ENCODE results near the gene BCL7C.

Gene BCL7C

GRCh38 chr16:30925995-30926811, 32.3 kb upstream of the BCL7C start:
- in situ Hi-C loops (cut with MboI; ENCODE audit: low pct_unique_long_range_greater_than_20kb, low sequenced_read_pairs, unreplicated experiment) = no loop called here
- TF ChIP-seq CTCF (IDR thresholded peaks at IDR 0.05; ENCODE audit: extremely low read depth, insufficient read depth, missing control alignments) = no peak
- DNase-seq (ENCODE audit: low spot score) = no peak

GRCh38 chr16:30925632-30925987, 31.7 kb upstream of the BCL7C start:
- in situ Hi-C loops (cut with MboI; ENCODE audit: low pct_unique_long_range_greater_than_20kb, low sequenced_read_pairs, unreplicated experiment) = no loop called here
- TF ChIP-seq CTCF (IDR thresholded peaks at IDR 0.05; ENCODE audit: extremely low read depth, insufficient read depth, missing control alignments) = no peak
- DNase-seq (ENCODE audit: low spot score) = no peak

DNA sequence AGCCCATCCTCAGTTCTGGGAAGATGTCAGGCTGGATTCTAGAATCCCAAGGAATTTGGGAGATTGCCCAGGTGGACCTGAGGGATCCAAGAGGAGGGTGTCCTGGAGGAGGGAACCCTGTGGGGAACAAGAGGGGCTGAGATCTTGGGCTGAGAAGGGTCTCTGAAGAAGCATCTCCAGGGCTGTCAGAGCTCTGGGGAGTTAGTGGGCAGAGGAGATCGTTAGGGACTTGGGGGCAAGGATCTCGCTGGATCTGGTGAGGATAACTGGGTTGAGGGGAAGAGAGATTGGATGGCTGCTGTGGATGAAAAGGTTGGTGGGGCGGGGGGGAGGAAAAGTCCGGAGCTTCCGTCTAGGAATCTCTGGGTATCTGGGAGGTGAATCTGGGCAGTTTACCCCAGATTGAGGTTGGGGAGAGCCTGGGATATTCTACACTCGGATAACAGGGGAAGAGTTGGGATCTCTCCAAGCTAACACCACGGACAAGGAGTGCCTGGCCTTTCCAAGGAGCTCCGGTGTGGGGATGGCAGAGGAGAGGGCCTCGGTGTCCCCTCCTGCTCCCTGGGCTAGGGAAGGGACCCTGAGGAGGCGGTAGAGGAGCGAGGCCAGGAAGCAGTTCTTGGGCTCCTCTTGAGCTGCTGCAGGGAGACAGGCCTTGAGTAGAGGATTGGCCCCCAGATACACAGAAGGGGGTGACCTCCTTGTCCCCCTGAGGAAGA, 31.2 kb upstream of the BCL7C start:
- in situ Hi-C loops (cut with MboI; ENCODE audit: low pct_unique_long_range_greater_than_20kb, low sequenced_read_pairs, unreplicated experiment) = no loop called here
- no peak for TF ChIP-seq CTCF (IDR thresholded peaks at IDR 0.05; ENCODE audit: extremely low read depth, insufficient read depth, missing control alignments)
- DNase-seq (ENCODE audit: low spot score) = no peak

DNA sequence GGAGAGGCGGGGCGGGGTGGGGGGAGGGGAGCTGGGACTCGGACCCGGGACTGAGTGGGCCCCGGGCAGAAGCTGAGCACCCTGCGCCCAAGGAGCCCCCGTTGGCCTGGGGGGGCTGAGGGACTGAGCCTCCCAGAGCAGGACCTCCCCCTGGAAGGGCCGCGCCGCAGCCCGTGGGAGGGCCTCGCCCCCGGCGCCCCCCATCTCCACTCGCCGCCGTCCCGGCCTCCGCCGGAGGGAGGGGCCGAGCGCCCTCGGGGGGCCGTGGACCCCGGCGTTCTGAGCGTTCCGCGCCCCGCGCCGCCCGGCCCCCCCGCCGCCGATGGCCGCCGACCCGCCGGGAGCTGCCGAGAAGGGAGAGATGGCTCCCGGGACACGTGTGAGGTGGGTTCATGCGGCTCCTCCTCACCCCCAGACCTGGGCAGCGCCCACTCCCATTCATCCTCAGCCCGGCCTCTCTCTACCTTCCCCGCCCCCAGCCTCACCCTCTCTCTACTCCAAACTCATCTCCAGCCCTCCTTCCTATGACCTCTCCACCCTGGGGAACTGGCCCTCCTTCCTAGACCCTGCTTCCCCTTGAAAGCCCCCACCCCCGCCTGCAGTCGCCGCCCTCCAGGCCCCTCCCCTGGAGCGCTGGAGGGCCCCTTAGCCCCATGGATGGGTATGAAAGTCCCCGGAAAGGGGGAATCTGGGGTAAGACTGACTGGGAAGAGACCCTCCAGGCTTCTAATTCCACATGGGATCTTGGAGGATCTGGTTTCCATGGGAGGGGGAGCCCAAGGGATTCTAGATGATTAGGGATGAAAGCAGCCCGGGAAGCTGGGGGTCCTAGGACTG, 30.4 kb upstream of the BCL7C start:
- DNase-seq (ENCODE audit: low spot score) = peak; percentile 67

DNA sequence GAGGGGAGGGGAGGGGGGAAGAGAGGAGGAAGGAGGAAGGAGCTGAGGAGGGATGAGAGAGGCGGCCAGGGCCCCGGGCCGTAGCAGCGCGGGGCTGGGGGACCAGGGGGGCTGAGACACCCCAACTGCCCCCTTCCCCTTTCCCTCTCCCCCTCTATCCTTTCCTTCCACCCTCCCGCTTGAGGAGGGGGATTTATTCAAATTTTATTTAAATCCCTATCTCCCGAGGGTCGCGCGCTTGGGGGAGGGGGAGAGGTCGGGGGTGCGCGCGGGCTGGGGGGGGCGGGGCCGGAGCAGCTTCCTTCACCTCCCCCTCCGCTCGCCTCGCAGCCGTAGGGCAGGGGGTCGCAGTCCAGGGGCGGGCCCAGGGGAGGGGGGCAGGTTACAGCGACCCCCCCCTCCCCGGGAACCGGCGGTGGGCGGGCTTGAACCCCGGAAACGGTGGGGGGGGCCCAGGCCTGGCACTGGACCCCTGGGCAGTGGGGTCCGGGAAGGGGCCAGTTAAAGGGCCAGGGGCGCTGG, 29.7 kb upstream of the BCL7C start, which contains the start of gene FBXL19:
Gene FBXL19 (plus strand): TSS at position 19 of the 522 bp plus-strand sequence. CDS start 2,183 bp downstream, outside the sequence.
- TF ChIP-seq CTCF (IDR thresholded peaks at IDR 0.05; ENCODE audit: extremely low read depth, insufficient read depth, missing control alignments) = no peak
- DNase-seq (ENCODE audit: low spot score) = no peak
- in situ Hi-C loops (cut with MboI; ENCODE audit: low pct_unique_long_range_greater_than_20kb, low sequenced_read_pairs, unreplicated experiment) = no loop called here

More for the DNA sequence above, 30.4 kb upstream of the BCL7C start:
- in situ Hi-C loops (cut with MboI; ENCODE audit: low pct_unique_long_range_greater_than_20kb, low sequenced_read_pairs, unreplicated experiment) = no loop called here
- TF ChIP-seq CTCF (IDR thresholded peaks at IDR 0.05; ENCODE audit: extremely low read depth, insufficient read depth, missing control alignments) = no peak

DNA sequence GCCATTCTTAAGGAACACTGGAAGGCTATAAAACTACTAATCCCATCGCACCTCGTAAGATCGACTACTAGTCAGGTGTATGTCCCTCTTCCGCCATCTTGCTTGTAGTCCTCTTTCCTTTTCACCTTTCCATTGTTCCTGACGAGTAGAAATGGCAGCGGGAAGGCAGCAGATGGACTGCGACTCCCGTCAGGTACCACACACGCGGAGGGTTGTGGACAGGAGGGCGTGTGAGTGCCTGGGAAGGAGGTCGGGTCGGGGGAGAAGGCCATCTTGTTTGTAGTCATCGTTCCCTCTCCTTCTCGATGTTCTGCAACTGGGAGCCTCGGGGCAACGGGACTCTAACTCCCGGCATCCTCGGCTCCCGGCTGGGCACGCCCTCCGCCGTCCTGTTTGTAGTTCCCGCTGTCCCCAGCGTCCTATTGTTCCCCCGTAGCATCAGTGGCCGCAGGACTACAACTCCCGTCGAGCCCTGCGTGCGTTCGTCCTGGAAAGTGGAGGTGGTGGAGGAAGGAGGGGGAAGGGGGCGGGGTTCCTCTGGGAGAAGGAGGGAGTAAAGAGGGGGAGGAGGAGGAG, 29.2 kb upstream of the BCL7C start:
- peak; percentile 97 for DNase-seq (ENCODE audit: low spot score)
- no peak for TF ChIP-seq CTCF (IDR thresholded peaks at IDR 0.05; ENCODE audit: extremely low read depth, insufficient read depth, missing control alignments)
- in situ Hi-C loops (cut with MboI; ENCODE audit: low pct_unique_long_range_greater_than_20kb, low sequenced_read_pairs, unreplicated experiment) = no loop called here
